Keratinocyte (primary cell): Measurements from ENCODE around the gene CDKN2B.
"Not testable (repeated sequence)": the region's sequence is repeated elsewhere in the genome, so short reads cannot be mapped to it uniquely, and the experiment has no call there.

ENCODE experiments used
- EZH2 ChIP-seq: IDR thresholded peaks from one replicate; pipeline ENCODE4 v1.6.1; 2012; ENCODE audit warnings: inconsistent platforms, mild to moderate bottlenecking, low read length, moderate library complexity
- TF ChIP-seq, protein P1 (sequence below), 3 experiments: IDR thresholded peaks in 1 of 3; conservative IDR thresholded peaks in 1 of 3; optimal IDR thresholded peaks in 1 of 3; 2 replicates in 2 of 3; 3 replicates in 1 of 3; pipeline versions ENCODE3 to v1.5.1; 2011; ENCODE audit warnings: low read length in 3 of 3, mild to moderate bottlenecking in 3 of 3, moderate library complexity in 2 of 3, control low read depth in 1 of 3, inconsistent platforms in 1 of 3; ENCODE audit not compliant: insufficient read depth in 2 of 3; ENCODE audit errors: extremely low read depth in 1 of 3

DNA sequence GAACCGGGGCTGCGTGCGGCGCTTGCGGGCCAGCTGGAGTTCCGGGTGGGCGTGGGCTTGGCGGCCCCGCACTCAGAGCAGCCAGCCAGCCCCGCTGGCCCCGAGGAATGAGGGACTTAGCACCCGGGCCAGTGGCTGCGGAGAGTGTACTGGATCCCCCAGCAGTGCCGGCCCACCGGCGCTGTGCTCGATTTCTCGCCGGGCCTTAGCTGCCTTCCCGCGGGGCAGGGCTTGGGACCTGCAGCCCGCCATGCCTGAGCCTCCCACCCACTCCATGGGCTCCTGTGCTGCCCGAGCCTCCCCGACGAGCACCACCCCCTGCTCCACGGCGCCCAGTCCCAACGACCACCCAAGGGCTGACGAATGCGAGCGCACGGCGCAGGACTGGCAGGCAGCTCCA, 49.8 kb downstream of the CDKN2B start:
- TF ChIP-seq, protein P1, sequence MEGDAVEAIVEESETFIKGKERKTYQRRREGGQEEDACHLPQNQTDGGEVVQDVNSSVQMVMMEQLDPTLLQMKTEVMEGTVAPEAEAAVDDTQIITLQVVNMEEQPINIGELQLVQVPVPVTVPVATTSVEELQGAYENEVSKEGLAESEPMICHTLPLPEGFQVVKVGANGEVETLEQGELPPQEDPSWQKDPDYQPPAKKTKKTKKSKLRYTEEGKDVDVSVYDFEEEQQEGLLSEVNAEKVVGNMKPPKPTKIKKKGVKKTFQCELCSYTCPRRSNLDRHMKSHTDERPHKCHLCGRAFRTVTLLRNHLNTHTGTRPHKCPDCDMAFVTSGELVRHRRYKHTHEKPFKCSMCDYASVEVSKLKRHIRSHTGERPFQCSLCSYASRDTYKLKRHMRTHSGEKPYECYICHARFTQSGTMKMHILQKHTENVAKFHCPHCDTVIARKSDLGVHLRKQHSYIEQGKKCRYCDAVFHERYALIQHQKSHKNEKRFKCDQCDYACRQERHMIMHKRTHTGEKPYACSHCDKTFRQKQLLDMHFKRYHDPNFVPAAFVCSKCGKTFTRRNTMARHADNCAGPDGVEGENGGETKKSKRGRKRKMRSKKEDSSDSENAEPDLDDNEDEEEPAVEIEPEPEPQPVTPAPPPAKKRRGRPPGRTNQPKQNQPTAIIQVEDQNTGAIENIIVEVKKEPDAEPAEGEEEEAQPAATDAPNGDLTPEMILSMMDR (optimal IDR thresholded peaks at IDR 0.05 in 1 of 3, IDR thresholded peaks at IDR 0.05 in 1 of 3, conservative IDR thresholded peaks at IDR 0.05 in 1 of 3; ENCODE audit: extremely low read depth in 1 of 3, insufficient read depth in 2 of 3, low read length in 3 of 3), result not testable (repeated sequence)
- not testable (repeated sequence) for TF ChIP-seq EZH2
